ENCODE data around the gene CD151.

CD151 gene

DNA sequence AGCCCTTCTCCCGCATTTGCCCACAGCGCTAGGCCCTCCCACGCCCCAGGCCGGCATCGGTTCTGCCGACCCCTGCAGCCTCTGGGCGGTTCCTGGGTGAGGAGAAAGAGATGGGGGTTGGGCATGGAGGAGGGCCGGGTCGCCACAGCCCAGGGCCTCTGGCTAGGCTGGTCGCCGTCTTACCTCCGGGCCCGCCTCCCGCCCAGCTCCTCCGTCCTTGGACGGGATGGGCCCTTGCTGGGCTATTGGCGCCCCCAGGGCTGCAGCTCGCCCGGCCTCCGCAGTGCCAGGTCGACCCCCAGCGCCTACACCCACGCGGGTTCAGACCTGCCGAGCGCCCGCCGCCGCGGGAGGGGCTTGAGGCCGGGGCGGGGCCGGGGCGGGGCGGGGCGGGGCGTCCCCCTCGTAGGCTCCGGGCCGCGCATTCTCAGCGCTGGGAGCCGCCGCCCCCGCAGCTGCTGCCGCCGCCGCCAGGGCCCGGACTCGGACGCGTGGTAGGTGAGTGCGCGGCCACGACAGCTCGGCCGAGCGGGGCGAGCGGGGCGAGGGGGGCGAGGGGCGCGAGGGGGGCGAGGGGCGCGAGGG, at the start of gene CD151:
CD151 (plus strand) TSS at position 424 of the 585 bp plus-strand sequence. CDS start 3,118 bp downstream, outside the sequence.
- no peak for DNase-seq (ENCODE audit: low read depth, low spot score)

DNA sequence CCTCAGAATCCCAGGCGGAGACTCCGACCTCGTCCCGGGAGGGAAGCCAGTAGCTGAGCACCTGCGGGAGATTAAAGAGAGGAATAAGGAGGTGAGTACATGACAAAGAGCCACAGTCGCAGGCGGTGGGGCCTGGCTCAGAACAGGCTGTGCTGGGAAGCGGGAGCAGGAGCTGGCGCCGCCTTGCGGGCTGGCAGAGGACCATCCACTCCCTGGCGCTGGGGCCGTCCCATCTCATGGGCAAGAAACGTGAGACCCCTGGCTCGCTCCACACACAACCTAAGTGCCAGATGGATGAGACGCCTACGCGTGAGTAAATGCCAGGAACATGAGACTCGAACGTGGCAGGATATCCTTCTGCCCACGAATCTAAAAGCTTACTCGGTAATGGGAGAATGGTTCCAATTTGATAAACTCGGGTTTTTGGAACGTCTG, 49.2 kb upstream of the CD151 start:
- no peak for DNase-seq (ENCODE audit: low read depth, low spot score)

DNA sequence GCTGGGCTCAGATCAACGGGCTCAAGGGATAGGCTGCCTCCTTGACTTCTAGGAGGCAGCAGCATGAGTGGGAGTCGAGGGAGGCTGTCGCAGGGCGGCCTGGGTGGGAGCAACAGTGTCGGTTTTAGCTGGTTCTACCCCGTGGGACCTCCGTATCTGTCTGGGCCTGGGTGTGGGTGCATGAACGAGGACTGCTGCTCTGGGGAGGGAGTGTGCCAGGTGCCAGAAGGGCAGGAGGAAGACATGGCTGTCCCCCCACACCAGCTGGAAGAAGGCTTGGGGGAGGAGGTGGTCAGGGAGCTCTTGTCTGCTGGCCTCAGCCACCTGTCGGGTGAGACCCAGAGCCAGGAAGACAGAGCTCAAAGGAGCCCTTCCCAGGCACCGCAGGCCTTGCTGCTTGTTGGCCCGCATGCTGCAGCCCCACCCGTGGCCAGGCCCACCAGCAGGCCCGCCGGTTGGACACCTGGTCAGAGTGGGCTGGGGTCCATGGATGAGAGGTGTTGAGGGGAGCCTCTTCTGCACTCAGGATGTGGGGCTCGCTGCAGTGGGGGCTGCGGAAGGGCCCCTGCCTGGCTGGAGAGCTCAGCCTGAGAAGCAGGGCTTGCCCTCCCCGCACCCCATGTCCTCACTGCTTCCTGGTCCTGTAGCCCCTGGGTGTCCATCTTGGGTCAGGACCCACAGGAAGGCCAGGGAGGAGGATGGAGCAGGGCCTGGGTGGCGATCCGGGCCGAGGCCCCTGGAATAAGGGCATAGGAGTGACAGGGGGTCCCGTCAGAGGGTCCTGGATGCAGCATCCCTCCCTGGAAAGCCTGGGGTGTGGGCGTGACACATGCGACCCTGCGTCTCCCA, 46.3 kb upstream of the CD151 start:
- DNase-seq (ENCODE audit: low read depth, low spot score) = no peak

DNA sequence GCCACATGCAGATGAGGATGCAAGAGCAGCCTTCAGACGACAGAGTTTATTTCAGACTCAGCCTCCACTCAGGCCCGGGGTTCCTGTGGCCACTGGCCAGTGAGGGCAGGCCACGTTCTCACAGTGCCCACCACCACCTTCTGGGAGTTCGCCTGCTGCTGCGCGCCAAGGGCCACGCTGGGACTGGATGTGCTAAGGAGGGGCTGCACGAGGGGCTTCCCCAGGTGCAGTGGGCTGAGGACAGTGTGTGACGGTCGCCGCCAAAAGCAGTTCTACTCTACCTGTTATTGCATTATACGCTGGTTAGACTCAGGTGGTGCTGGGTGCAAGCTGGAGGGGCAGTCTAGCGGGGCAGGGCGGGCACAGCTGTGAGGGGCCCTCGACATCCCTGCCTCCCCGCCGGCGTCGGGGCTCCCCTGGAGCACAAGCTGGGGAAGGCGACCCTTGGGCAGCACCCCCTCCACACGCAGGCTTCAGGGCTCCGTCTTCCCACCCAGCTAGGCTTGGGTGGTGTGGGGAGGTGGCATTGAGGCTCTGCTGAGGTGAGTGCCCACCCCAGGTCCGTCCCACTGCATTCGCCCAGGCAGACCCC, 45.6 kb upstream of the CD151 start:
- DNase-seq (ENCODE audit: low read depth, low spot score) = no peak

DNA sequence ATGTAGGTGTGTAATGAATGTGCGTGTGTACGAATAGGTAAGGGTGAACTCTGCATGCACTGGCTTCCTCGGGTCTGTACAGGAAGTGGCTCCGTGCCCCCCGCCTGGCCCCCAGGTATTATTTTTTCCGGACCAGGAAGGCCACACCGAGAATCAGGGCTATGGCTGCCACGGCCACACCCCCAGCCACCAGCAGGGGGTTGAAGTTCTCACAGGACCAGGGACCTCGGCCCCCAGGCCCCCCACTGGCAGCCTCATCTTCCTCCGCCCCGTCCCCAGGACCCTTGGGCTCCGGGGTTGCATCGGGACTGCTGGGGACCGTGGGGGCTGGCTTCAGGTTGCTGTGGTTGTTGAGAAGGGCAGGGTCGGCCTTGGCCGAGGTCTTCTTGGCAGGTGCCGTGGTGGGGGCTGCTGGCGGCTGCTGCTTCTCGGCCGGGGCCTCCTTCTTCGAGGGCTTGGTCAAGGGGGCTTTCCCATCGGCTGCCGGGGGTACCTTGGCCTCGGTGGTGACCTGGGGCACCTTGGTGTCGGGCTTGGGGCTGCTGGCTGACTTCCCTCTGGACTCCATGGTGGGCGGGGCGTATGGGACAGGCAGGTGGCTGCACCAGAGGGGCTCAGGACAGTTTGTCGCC, 44.6 kb upstream of the CD151 start:
- DNase-seq (ENCODE audit: low read depth, low spot score) = no peak

DNA sequence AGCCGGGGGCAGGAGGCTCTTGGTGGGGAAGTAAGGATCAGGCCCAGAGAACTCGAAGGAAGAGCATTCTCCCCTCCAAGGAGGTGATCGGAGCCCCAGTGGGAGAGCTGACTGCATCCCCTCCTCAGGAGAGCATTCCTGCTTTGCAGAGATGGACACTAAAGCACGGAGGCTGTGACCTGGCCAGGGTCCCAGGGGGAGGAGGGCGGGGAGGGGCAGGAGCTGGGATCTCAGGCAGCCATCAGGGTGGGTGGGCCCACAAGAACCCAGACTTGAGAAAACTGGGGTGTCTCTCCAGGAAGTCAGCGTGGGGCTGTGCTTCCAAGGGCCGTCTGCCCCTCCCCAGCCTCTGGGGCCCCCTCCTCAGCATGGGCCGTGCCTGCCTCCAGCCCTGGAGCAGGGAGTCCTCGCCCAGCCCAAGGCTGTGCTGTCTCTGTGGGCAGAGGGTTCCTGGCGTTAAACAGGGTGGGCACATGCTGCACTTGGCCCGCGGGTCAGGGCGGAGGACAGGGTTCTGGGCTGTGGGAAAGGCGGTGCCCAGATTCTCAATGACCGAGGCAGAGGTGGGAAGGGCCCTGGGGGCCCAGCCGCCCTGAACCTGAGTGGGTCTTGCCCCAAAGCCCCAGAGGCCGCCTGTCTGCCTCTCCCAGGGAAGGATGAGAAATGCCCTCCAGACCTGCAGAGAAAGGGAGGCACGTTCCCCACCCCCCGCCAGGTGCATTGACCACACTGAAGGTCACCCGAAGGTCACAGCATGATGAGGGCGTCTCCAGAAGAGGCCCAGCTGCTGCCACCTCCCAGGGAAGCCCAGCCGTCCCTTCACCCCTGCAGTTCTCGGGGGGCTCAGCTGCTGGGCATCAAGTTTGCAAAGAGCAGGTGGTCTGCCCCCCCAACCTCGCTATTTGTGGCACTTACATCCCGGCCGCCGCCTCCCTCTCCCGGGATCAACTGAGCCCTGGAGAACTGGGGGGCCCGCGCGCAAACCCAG, 43.5 kb upstream of the CD151 start:
- DNase-seq (ENCODE audit: low read depth, low spot score) = no peak

DNA sequence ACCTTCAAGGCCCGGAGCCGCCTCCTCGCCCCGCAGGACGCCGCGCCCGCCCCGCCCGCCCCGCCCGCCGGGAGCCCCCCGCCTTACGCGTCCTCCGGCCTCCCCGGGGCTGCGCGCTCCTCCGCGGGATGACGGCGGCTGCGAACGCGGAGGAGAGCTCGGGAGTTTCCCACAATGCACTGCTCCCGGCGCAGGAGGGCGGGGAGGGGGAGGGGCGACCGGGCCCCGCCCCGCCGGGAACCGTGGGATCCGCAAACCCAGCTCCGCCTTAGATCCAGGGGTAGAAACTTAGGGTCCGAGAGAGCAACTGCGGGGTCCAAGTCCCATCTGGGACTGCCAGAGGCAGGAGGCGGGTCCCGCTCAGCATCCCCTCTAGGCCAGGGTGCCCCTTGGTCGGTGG, 42.8 kb upstream of the CD151 start, which contains the start of gene CEND1:
CEND1 (minus strand) TSS at position 148 of the 400 bp plus-strand sequence. CDS start 1,514 bp downstream, outside the sequence.
- no peak for DNase-seq (ENCODE audit: low read depth, low spot score)

DNA sequence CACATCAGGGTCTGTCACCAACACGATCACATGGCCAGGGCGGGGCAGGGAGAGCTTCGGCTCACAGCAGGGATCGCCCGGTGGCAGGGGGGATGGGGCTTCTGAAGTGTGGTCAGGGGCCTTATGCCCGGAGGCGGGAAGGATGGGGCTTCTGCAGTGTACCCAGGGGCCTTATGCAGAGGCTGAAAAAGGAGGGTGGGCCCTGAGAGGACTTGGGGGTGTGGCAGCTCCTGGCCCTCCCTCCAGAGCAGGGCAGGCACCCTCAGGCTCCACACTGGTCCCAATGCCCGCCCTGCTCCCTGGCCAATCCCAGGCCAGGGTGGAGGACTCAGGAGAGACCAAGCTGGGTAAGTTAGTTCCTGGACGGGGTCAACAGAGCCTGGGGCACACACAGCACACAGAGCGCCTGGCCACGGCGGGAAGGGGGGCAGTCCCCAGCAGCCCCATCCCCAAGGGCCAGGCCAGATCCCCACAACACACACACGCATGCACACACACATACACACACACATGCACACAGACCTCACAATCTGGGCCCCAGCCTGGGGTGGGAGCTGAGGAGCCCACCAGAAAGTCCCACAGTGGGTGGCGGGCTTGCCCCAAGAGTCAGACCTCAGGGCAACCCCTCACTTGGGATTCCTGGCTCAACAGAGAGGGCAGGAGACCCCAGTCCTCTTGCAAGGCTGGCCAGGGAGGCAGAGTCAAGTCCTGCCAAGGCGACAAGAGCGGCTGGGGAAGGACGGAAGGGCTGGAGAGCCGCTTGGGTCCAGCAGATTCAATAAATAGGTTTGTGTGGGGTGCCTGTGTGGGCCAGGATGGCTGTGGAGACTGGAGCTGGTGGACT, 41.8 kb upstream of the CD151 start:
- DNase-seq (ENCODE audit: low read depth, low spot score) = no peak

DNA sequence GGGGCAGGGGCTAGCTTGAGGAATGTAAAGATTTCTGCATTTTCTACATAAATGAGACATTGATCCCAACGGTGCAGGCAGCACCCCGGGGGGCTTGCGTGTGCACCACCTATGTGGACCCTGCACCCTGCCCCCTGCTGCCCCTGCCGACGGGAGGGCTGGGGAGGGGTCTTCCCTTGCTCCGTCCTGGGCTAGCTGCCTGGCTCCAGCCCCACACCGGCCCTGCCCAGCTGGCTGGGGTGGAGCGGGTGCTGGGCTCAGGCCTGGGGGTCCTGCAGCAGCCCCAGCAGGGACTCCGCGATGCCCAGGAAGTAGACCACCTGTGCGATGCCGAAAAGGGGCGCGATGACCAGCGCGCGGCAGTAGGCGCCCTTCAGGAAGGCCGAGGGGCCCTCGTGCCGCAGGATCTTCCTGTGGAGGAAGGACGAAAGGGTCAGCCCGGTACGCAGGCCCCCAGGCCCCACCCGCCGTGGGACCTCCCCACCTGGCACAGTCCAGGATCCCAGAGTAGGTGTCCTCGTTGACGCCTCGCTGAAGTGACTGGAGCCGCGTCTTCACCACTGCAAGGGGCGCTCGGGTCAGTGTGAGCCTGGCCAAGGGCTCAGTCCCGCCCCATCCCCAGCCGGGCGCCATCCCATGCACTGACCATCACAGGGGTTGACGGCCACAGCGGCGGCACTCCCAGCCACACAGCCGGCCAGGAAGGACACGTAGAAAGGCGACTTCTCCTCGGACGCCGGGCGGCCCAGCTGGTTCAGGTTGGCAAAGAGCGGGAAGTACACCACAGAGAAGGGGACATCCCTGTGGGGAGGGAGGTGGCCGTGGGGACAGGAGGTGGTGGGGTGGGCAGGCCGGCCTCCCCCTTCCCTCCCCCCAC, 40.9 kb upstream of the CD151 start:
- DNase-seq (ENCODE audit: low read depth, low spot score) = no peak

DNA sequence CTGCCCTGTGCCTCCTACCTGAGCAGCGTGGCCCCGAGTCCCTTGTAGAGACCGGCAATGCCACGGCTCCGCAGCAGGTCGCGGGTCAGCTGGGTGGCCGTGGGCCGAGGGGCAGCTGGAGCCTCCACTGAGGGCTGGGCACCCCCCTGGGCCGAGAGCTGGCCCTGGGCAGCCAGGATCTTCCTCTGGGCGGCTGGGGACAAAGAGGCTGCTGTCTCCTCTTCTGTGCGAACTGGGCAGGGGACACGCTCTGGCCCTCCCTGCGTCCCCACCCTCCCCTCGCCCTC, 40.3 kb upstream of the CD151 start:
- no peak for DNase-seq (ENCODE audit: low read depth, low spot score)

DNA sequence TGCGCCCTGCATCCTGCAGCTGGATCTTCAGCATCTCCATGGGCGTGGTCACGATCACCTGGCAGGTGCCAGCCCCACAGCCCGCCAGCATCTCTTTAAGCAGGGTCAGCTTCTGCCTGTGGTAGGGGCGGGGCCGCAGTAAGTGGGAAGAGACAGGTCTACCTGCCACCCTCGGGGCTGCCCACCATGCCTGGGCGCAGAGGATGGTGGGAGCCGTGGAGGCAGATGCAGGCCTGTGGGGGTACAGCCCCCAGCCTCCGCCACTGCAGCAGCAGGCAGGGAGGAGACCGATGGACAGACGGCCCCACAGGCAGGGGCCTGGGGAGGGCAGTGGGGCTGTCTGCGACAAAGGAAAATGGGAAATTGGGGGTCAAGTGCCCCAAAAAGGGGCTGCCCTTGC, 39.9 kb upstream of the CD151 start:
- DNase-seq (ENCODE audit: low read depth, low spot score) = no peak

DNA sequence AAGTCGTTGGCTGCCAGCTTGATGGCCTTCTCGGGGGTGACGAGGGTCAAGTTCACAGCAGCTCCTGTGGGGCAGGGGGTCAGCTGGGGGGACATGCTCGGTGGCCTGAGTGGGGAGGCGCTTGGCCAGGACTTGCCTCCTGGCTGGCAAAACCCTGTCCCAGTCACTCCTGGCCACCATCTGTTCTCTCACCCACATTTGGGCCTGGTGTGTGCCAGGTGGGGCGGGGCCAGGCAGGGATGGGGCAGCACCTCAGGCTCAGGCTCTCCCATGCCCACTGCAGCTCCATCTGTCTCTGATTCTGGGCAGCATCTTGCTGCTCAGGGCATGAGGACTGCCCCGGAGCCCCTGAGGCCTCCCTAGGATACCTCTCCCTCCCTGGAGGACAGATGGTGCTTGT, 39.2 kb upstream of the CD151 start:
- no peak for DNase-seq (ENCODE audit: low read depth, low spot score)

DNA sequence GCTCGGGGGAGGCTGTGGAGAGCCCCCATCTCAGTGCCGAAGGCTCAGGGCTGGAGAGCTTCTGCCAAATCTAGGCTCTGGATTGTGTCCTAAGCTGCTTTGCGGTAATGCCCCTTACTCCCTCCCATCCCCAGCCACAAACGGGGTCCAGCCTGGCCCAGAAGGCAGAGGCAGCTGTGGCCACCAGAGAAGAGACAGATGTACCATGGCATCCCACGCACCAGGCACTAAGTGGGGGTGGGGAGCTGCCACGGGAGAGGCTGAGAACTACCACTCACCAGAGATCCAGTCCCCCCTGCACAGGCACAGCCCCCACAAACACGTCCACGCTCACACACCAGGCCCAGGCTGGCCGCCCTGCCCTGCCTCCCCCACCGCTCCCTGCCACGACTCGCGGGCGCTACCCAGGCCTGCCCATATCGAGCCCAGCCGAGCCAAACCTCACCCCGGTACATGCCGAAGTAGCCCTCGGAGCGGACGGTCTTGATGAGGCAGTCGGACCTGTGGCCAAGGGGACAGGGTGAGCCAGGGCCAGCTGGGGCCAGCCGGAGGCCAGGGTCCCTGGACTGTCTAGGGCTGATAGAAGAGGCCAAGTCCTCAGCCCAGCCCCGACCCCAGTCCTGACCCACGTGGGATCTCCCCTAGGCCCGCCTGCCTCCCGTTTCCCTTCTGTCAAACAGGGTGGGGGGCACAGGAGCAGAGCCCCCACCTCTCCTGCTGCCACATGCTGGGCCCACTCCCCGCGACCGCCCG, 38.6 kb upstream of the CD151 start:
- no peak for DNase-seq (ENCODE audit: low read depth, low spot score)

DNA sequence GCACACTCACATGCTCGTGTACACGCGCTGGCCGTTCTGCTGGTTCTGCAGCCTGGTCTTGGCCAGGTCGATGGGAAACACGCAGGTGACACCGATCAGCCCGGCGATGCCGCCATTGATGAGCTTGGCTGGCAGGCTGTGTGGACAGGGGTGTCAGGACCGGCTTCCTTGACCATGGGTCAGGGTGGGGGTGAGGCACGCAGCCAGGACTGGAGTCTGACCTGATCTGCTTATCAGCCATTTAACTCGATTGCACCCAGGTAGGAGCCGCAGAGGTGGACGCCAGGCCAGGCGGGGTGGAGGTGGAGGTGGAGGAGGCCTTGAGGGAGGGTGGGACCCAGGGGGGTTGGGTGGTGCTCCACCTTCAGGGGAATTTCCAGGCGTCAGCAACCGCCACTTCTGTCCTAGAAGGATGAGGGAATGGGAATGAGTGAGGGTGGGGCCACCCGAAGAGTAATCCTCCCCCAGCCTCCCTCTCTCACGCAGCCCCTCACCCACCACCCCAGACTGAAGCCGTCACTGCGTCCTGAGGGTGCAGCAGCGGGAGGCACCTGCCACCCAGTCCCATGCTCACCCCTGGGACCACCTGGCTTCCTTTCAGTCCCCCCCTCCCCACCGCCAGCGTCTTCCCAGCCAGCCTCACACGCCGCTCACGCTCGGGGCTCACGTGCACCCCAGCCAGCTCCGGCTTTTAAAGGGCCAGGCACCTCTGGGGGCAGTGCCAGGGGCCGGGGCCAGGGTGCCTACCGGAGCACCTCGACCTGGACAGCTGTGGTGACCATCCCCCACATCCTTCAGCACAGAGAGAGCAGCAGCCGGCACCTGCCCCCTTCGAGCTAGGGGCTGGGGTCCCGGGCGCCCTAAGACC, 37.8 kb upstream of the CD151 start:
- no peak for DNase-seq (ENCODE audit: low read depth, low spot score)

DNA sequence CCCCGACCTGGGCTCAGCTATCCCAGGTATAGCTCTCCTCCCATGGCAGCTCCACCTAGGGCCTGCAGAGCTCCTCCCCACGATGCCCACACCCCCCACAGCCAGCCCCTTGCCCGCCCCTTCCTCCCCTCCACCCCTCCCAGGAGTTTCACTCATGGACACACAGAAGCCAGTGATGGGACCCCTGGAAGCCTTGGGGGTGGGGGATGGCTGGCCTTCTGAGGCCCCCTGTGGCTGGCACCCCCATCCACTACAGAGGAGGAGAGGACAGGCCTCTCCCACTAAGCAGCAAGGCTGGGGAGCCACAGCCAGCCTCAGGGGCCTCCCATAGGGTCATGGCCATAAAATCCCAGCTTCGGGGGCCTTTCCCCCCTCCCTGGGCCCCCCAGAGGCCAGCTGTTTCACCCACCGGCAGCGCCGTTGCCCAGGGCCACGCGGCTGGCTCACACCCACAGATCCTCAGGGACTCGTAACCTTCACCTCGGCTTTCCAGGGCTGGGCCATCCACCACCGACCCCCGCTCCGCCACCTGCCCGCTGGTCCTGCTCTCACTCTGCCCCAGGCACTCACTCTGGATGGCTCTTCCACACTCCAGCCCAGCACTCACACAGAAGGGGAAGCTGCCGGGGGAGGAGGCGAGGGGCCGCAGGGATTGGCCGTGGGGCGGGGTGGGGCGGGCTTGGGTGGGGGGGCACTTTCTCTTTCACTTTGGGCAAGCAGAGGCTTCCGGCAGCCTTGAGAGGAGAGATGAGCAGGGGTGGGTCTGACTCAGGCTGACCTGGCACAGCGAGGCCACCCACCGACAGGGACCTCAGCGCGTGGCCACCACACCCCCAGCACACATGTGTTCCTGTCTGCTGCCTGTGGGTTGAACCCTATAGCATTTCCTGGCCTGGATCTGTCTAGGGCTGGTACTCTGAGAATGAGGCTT, 36.9 kb upstream of the CD151 start:
- no peak for DNase-seq (ENCODE audit: low read depth, low spot score)

DNA sequence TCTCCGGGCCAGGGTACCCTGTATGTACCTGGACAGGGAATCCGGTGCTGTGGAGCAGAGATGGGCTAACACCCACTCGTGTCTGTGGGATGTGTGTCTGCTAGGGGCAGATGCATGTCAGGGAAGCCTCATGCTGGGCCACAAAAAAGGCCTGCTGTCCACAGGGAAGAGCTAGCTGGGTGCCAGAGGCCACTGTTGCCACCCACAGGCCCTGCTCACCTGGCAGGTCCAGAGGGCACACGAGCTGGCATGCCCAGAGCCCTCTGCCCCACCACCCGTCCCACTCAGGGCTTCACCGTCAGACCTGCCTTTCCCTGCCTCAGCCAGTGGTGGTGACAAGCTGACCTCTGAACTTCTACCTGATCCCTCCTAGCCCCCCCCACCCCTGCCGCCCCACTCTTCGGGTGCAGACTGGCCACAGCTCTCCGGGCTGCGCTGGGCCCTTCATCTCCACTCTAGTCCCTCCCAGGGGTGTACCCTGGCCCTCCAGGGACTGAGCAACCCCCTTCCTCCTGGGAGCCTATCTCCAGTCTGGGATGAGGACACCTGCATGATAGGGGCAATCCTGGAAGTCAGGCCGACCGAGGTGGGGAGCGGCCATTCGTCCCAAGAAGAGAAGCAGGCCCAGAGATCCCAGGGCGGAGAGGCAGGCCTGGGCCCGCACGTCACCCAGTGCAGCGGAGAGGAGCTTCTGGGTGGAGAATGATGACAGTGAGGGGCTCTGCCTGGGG, 36.0 kb upstream of the CD151 start:
- DNase-seq (ENCODE audit: low read depth, low spot score) = no peak

Measured in brain pericyte (primary cell).